ENCODE results near the gene PPM1N.

PPM1N gene

GRCh38 chr19:45542234-45542668 lies 44.0 kb downstream of the PPM1N start:
- DNase-seq, result no peak

DNA sequence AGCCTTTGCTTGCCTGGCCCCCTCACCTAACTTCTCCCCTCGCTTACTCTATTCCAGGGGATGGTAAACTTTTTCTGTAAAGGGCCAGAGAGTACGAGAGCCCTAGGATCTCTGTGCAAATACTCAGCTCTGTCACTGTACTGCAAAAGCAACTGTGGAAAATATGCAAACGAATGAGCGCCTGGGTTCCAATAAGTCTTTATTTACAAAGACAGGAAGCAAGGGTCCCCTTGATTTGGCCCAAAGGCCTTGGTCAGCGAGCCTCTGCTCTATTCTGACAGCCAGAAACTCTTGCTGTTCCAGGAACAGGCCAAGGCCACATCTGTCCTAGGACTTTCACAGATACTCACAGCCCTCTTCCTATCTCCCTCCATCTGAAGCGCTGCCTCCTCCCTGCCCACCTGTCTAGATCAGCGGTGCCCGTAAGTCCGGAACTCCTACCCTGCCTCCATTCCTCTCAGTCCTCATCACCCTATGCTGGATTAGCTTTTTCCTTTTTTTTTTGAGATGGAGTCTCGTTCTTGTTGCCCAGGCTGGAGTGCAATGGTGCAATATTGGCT lies 49.0 kb downstream of the PPM1N start:
- no peak for DNase-seq

DNA sequence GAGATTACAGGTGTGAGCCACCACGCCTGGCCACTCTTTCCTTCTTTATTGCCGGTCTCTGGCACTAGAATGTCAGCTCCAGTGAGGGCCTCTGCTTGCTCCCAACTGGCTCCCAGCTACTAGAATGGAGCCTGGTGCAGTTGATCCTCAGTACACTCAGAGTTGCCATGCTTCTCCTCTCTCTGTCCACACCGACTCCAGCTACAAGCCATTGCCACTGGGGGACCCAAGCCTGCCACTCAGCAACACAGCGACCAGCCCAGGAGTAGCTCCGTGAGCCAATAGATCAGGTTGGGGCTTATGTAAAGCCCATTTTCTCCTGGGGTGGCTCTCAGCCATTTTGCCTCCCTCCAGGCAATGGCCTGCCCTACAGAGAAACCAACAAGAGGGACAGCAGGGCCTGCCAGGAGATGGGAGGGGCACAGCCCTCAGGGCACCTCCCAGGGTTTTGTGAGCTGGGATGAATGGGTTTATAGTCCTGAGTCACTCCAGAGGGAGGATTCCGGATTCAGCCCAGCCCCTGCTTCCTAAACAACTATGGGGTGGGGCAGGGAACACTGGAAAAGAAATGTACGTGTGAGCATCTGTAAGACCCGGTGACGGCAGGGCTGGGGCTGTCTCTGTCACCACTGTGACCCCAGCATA lies 49.8 kb downstream of the PPM1N start:
- no peak for DNase-seq
